Adrenal gland (tissue), 5 donors: ENCODE data around the gene TBC1D22A.

Experiments
- POLR2A ChIP-seq, 2 donors: fragments of 450-650 bp; IDR thresholded peaks; one replicate each; pipeline ENCODE4 v1.6.1; 2017; ENCODE audit warnings: antibody characterized with exemption in 2 of 2, mild to moderate bottlenecking in 2 of 2, moderate library complexity in 1 of 2
- TF ChIP-seq, protein P1 (sequence below), 6 experiments: fragments of 450-650 bp in 4 of 6; fragments of 200-600 bp in 2 of 6; sonication (generic) in 1 of 6; IDR thresholded peaks; 1 replicate in 5 of 6; 2 replicates in 1 of 6; pipeline versions ENCODE4 v1.5.1 to v1.8.0; 2016 to 2021; ENCODE audit warnings: antibody characterized with exemption in 6 of 6, mild to moderate bottlenecking in 2 of 6, moderate library complexity in 1 of 6
- donor health status: DM: no; HTN: no; CAD: no.

DNA sequence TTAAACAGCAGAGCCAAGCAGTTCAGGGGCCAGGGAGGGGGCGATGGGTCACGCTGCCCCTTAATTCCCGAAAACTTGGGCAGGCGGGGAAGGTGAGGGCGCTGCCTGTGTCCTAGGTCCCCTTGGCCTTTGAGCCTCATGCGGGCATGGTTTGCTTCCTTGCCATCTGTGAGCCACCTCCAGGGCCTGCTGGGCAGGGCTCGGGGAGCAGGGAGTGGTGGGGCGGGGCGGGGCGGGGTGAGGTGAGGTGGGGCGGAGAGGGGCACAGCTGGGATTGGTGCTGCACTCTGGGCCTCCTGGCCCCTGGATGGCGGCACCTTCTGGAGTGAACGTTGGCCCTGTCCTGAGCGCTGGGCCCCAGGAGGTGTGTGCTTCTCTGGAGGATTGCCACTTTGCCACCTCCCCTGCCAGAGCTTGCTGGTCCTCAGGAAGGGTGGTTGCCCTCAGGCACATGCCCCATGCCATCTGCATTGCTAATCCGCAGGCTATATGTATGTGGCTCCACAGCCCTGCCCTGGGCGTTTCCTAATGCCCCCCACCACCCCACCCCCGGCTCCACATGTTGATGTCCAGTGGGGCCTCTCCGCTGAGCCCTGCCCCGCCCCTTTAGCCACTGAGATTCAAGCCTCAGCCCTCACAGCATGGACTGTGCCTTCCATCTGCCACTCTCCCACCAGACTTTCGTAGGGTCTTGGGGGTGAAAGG is 352.5 kb downstream of the TBC1D22A start:
- TF ChIP-seq, protein P1, sequence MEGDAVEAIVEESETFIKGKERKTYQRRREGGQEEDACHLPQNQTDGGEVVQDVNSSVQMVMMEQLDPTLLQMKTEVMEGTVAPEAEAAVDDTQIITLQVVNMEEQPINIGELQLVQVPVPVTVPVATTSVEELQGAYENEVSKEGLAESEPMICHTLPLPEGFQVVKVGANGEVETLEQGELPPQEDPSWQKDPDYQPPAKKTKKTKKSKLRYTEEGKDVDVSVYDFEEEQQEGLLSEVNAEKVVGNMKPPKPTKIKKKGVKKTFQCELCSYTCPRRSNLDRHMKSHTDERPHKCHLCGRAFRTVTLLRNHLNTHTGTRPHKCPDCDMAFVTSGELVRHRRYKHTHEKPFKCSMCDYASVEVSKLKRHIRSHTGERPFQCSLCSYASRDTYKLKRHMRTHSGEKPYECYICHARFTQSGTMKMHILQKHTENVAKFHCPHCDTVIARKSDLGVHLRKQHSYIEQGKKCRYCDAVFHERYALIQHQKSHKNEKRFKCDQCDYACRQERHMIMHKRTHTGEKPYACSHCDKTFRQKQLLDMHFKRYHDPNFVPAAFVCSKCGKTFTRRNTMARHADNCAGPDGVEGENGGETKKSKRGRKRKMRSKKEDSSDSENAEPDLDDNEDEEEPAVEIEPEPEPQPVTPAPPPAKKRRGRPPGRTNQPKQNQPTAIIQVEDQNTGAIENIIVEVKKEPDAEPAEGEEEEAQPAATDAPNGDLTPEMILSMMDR (IDR thresholded peaks at IDR 0.05): no peak
- TF ChIP-seq POLR2A (IDR thresholded peaks at IDR 0.05): no peak
